Activated CD8-positive, alpha-beta T cell treated with anti-CD3 and anti-CD28 coated beads, Interleukin-2, amount 10 ng/mL, durations not matched to agents 7 days and 5 days (primary cell): Measurements from ENCODE around the gene THTPA. TPM values are rescaled to one million over a fixed set of nuclear protein-coding genes. Genes with fewer than 3 reads are reported as not detected.

ENCODE experiments used
- ATAC-seq: fragments of 150-1000 bp; cut with Tn5 transposase; one replicate; pipeline ENCODE4 v1.10.0; 2021; ENCODE audit warnings: moderate library complexity
- CTCF ChIA-PET: fragments of 350-600 bp; sonication (Branson Sonifier 250); formaldehyde crosslinking; loops from one replicate; lab custom pipeline; 2021; ENCODE audit warnings: antibody characterized with exemption; lab: Charles Lee
- POLR2A ChIA-PET: fragments of 350-600 bp; sonication (Branson Sonifier 250); formaldehyde crosslinking; loops from one replicate; lab custom pipeline; 2021; ENCODE audit warnings: antibody characterized with exemption; lab: Charles Lee
- DNase-seq: peaks from one replicate; pipeline ENCODE4 v3.0.0-alpha.2; 2020
- H3K27ac Mint-ChIP-seq: one replicate; pipeline ENCODE4 v1.8.0; 2021; ENCODE audit warnings: mild to moderate bottlenecking, mixed read lengths
- H3K27me3 Mint-ChIP-seq: one replicate; pipeline ENCODE4 v1.8.0; 2021; ENCODE audit warnings: low read depth, mixed read lengths
- H3K36me3 Mint-ChIP-seq: one replicate; pipeline ENCODE4 v1.8.0; 2021; ENCODE audit warnings: low read depth, mixed read lengths
- H3K4me1 Mint-ChIP-seq: one replicate; pipeline ENCODE4 v1.8.0; 2021; ENCODE audit warnings: low read depth, mixed read lengths
- H3K4me3 Mint-ChIP-seq: one replicate; pipeline ENCODE4 v1.8.0; 2021; ENCODE audit warnings: mild to moderate bottlenecking, mixed read lengths
- H3K9me3 Mint-ChIP-seq: one replicate; pipeline ENCODE4 v1.8.0; 2022; ENCODE audit warnings: mixed read lengths; ENCODE audit not compliant: insufficient read depth
- total RNA-seq, 2 experiments: library from RNA; stranded (reverse); gene quantifications; one replicate each; pipeline ENCODE4 v1.2.3, GENCODE V29; 2021

THTPA gene
- total RNA-seq, 2 experiments from 2014 or later = 7.3 to 9.8 TPM

DNA sequence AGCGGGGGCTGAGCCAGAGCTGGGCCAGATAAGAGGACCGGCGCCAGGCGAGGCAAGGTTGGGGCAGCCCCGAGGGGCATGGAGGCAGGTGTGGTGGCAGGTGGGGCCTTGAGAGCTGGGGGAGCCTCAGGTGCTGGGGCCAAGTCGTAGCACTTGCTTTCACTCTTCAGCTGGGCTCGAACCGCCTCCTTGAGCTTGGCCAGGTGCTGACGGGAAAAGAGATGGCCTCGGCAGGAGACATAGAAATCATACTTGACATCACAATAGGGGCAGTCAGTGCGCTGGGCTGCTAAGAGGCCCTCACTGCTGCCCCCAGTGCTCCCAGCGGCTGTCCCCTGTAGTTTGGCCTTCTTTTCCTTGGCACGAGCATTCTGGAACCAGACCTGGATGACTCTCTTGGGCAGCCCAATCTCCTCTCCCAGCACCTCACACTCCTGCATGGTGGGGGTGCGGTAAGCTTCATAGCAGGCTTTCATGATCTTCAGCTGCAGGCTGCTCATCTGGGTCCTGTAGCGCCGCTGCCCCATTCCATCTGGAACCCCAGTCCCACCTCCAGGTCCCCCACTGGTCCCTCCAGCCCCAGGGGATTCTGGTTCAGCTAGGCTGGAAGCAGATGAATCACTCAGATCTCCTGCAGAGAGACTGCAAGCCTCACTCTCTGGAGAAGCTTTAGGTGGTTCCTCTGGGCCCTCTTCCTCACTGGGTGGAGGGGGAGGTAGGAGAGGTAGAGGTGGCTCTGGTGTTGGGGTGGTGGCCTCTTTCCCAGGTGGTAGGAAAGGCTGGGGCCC lies 32.6 kb upstream of the THTPA start:
- DNase-seq (no peak), ATAC-seq (no peak)
- Mint-ChIP-seq H3K9me3 (no peaks in the 10 kb centered on the region), H3K4me1 (no peaks in the 10 kb centered on the region), H3K4me3 (no peak overlapping the region), H3K36me3 (no peaks in the 10 kb centered on the region), H3K27me3 (no peaks in the 10 kb centered on the region), H3K27ac (no peak overlapping the region)
- POLR2A ChIA-PET = no interaction called here
- CTCF ChIA-PET = no interaction called here

DNA sequence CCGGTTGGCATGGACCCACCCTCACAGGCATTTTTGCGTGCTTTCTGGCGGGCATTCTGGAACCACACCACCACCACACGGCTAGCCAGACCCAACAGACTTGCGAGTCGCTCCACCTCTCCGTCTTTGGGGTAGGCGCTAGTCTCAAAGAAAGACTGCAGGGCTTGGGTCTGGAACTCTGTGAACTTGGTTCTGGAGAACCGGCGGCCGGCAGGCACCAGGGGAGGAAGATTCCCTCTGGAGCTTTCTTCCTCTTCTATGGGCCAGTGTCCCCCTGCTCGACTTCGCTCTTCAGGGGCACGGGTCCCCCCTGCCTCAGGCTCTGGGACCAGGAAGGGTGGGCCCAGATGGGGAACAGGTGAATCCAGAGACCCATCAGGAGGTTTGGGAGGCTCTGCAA lies 31.1 kb upstream of the THTPA start:
- Mint-ChIP-seq H3K9me3 (no peaks in the 10 kb centered on the region), H3K27ac (no peak overlapping the region), H3K4me3 (no peak overlapping the region), H3K27me3 (no peaks in the 10 kb centered on the region), H3K4me1 (no peaks in the 10 kb centered on the region), H3K36me3 (no peaks in the 10 kb centered on the region)
- ChIA-PET CTCF (no interaction called here), POLR2A (no interaction called here)
- ATAC-seq (no peak), DNase-seq (no peak)

GRCh38 chr14:23525611-23526010 lies 30.5 kb upstream of the THTPA start:
- H3K27me3 Mint-ChIP-seq = no peaks in the 10 kb centered on the region
- no peak for DNase-seq
- H3K36me3 Mint-ChIP-seq = no peaks in the 10 kb centered on the region
- H3K9me3 Mint-ChIP-seq = no peaks in the 10 kb centered on the region
- no peak for ATAC-seq
- no peak overlapping the region for H3K4me3 Mint-ChIP-seq
- CTCF ChIA-PET = no interaction called here
- POLR2A ChIA-PET = no interaction called here
- no peak overlapping the region for H3K27ac Mint-ChIP-seq
- peaks cover 2% of the 10 kb centered on the region for H3K4me1 Mint-ChIP-seq

GRCh38 chr14:23528555-23528954 lies 27.5 kb upstream of the THTPA start:
- ATAC-seq (no peak), DNase-seq (no peak)
- no peaks in the 10 kb centered on the region for H3K36me3 Mint-ChIP-seq
- no peaks in the 10 kb centered on the region for H3K9me3 Mint-ChIP-seq
- no peaks in the 10 kb centered on the region for H3K27me3 Mint-ChIP-seq
- H3K4me1 Mint-ChIP-seq = peaks cover 8% of the 10 kb centered on the region
- no peak overlapping the region for H3K27ac Mint-ChIP-seq
- ChIA-PET POLR2A (interaction anchor here (0.6 to 0.9 kb wide), 2 partner anchors 12 to 335 kb away, joined by 3 read pairs; no protein-coding TSS in a partner anchor), CTCF (interaction anchor here (1.1 to 1.5 kb wide), 2 partner anchors 10 to 12 kb away, joined by 3 read pairs; no protein-coding TSS in a partner anchor)
- no peak overlapping the region for H3K4me3 Mint-ChIP-seq

GRCh38 chr14:23529016-23529415 lies 27.1 kb upstream of the THTPA start:
- no peak for DNase-seq
- no peaks in the 10 kb centered on the region for H3K36me3 Mint-ChIP-seq
- H3K27ac Mint-ChIP-seq = no peak overlapping the region
- POLR2A ChIA-PET = interaction anchor here (0.9 kb wide), 1 partner anchor 11 kb away, joined by 3 read pairs; no protein-coding TSS in a partner anchor
- no peak for ATAC-seq
- H3K9me3 Mint-ChIP-seq = no peaks in the 10 kb centered on the region
- CTCF ChIA-PET = interaction anchor here (1.5 kb wide), 1 partner anchor 11 kb away, joined by 3 read pairs; no protein-coding TSS in a partner anchor
- no peaks in the 10 kb centered on the region for H3K27me3 Mint-ChIP-seq
- H3K4me1 Mint-ChIP-seq = peaks cover 8% of the 10 kb centered on the region
- no peak overlapping the region for H3K4me3 Mint-ChIP-seq

- no peak overlapping the region for H3K4me3 Mint-ChIP-seq
- peak overlapping the region; percentile 14 for H3K27ac Mint-ChIP-seq
- DNase-seq (no peak), ATAC-seq (no peak)
- H3K36me3 Mint-ChIP-seq = no peaks in the 10 kb centered on the region
- no peaks in the 10 kb centered on the region for H3K9me3 Mint-ChIP-seq
- ChIA-PET POLR2A (interaction anchor here (0.6 kb wide), 1 partner anchor 66 kb away, joined by 3 read pairs; no protein-coding TSS in a partner anchor), CTCF (interaction anchor here (0.9 to 1.9 kb wide), 5 partner anchors 9 to 48 kb away, joined by 3 to 6 read pairs (median 4); no protein-coding TSS in a partner anchor)
- peaks cover 8% of the 10 kb centered on the region for H3K4me1 Mint-ChIP-seq
- no peaks in the 10 kb centered on the region for H3K27me3 Mint-ChIP-seq
These were observed 25.6 kb upstream of the THTPA start for GRCh38 chr14:23530375-23531055.

- DNase-seq (no peak), ATAC-seq (no peak)
- ChIA-PET POLR2A (no interaction called here), CTCF (interaction anchor here (1.5 to 1.9 kb wide), 3 partner anchors 14 to 32 kb away, joined by 4 to 5 read pairs (median 4); no protein-coding TSS in a partner anchor)
- Mint-ChIP-seq H3K36me3 (no peaks in the 10 kb centered on the region), H3K27me3 (no peaks in the 10 kb centered on the region), H3K4me3 (no peak overlapping the region), H3K4me1 (peaks cover 8% of the 10 kb centered on the region), H3K27ac (no peak overlapping the region), H3K9me3 (no peaks in the 10 kb centered on the region)
These were observed 24.7 kb upstream of the THTPA start for GRCh38 chr14:23531391-23531790.

- DNase-seq (no peak), ATAC-seq (no peak)
- CTCF ChIA-PET = interaction anchor here (2.6 kb wide), 1 partner anchor 28 kb away, joined by 7 read pairs; no protein-coding TSS in a partner anchor
- no peak overlapping the region for H3K4me3 Mint-ChIP-seq
- H3K4me1 Mint-ChIP-seq = peaks cover 8% of the 10 kb centered on the region
- no peaks in the 10 kb centered on the region for H3K36me3 Mint-ChIP-seq
- POLR2A ChIA-PET = interaction anchor here (0.6 kb wide), 1 partner anchor 12 kb away, joined by 3 read pairs; no protein-coding TSS in a partner anchor
- H3K27ac Mint-ChIP-seq = no peak overlapping the region
- no peaks in the 10 kb centered on the region for H3K27me3 Mint-ChIP-seq
- H3K9me3 Mint-ChIP-seq = no peaks in the 10 kb centered on the region
These were observed 23.4 kb upstream of the THTPA start for GRCh38 chr14:23532658-23533057.

DNA sequence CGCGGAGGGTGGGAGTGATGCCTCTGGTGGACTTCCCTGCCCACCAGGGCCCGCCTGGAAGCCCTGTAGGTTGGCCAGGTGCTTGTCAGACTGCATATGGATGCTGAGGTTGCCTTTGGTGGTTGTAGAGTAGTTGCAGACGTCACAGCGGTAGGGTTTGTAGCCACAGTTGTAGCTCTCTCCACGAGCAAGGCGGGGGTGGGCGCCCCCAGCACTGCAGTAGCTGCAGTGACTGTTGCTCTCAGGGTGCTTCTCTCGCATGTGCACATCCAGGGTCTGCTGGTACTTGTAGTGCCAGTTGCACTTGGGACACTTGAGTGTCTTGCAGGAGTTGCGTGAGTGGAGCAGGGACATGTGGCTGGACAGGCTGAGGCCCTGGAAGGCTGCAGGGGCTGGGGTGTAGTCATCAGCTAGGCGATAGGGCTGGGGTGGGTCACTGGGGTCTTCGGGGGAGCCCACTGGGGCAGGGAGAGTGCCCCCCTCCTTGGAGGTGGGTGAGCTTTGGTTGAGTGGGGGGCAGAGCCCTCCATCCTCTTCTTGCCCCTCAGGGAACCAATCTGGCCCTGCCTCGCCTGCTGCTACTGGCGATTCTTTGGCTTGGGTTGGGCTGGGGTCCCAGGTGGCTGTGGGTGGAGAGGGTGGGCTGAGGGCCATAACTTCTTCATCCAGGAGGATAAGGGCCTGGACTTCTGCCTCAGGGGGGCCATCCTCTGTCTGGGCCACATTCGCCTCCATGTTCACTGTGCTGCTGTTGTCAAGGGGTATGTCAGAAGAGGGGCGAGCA lies 22.2 kb upstream of the THTPA start:
- CTCF ChIA-PET = interaction anchor here (2.6 kb wide), 1 partner anchor 26 kb away, joined by 7 read pairs; no protein-coding TSS in a partner anchor
- no peaks in the 10 kb centered on the region for H3K9me3 Mint-ChIP-seq
- no peak overlapping the region for H3K27ac Mint-ChIP-seq
- H3K36me3 Mint-ChIP-seq = no peaks in the 10 kb centered on the region
- POLR2A ChIA-PET = no interaction called here
- DNase-seq = no peak
- no peaks in the 10 kb centered on the region for H3K27me3 Mint-ChIP-seq
- ATAC-seq = no peak
- no peak overlapping the region for H3K4me3 Mint-ChIP-seq
- peaks cover 8% of the 10 kb centered on the region for H3K4me1 Mint-ChIP-seq

GRCh38 chr14:23535943-23536342 lies 20.1 kb upstream of the THTPA start:
- Mint-ChIP-seq H3K4me3 (no peak overlapping the region), H3K36me3 (no peaks in the 10 kb centered on the region), H3K9me3 (no peaks in the 10 kb centered on the region), H3K27ac (no peak overlapping the region), H3K27me3 (peaks cover 2% of the 10 kb centered on the region), H3K4me1 (peaks cover 3% of the 10 kb centered on the region)
- POLR2A ChIA-PET = no interaction called here
- DNase-seq (no peak), ATAC-seq (no peak)
- CTCF ChIA-PET = interaction anchor here (7.5 kb wide), 1 partner anchor 58 kb away, joined by 69 read pairs; no protein-coding TSS in a partner anchor

- Mint-ChIP-seq H3K4me1 (no peaks in the 10 kb centered on the region), H3K27me3 (peaks cover 2% of the 10 kb centered on the region), H3K27ac (no peak overlapping the region), H3K36me3 (no peaks in the 10 kb centered on the region), H3K4me3 (no peak overlapping the region), H3K9me3 (no peaks in the 10 kb centered on the region)
- ChIA-PET CTCF (interaction anchor here (1.6 to 7.5 kb wide), 3 partner anchors 23 to 59 kb away, joined by 4 to 69 read pairs (median 8); no protein-coding TSS in a partner anchor), POLR2A (no interaction called here)
- ATAC-seq (no peak), DNase-seq (no peak)
These were observed 19.6 kb upstream of the THTPA start for GRCh38 chr14:23536494-23536893.
